Limb (tissue), 2 donors: ENCODE data around the gene PITHD1.
"Not testable (repeated sequence)": the region's sequence is repeated elsewhere in the genome, so short reads cannot be mapped to it uniquely, and the experiment has no call there.

ENCODE experiments used
- DNase-seq, 2 donors: peaks; one replicate each; pipeline ENCODE4 v3.0.0-alpha.2; 2016; ENCODE audit errors: extremely low spot score in 2 of 2

The PITHD1 gene

DNA sequence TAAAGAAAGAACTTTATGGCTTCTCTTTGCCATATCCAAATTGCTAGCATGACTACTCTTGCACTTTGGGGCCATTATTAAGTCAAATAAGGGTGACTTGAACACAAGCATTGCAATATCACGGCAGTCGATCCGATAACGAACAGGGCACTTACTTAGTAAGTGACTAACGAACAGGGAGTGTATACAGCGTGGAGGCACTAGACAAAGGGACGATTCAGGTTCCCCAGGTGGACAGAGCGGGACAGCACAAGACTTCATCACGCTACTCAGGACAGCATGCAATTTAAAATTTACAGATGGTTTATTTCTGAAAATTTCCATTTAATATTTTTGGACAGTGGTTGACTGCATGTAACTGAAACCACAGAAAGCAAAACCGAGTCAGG, 5.4 kb upstream of the PITHD1 start:
- no peak for DNase-seq

DNA sequence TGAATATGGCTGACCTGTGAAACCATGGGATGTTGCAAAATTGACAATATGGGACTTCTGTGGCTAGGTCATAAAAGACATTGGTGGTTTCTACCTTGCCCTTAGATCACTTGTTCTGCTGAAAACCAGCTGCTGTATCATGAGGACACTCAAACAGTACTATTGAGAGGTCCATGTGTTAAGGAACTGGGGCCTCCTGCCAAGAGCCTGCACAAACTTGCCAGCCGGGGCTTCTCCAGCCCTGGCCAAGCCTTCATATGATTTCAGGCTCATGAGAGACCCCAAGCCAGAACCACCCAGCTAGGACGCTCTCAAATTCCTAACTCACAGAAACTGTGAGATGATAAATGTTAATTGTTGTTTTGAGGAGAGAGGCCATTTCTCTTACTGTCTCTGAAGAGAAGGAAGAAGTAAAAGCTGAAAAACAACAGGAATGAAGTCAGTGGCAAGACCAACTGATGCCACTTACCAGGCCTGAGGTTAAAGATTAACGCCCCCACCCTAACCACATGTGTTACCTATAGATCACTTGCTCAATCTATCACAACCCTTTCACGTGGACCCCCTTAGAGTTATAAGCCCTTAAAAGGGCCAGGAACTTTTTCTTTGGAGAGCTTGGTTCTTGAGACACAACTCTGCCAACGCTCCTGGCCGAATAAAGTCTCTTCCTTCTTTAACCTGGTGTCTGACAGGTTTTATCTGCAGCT, 3.9 kb upstream of the PITHD1 start:
- DNase-seq, result no peak

DNA sequence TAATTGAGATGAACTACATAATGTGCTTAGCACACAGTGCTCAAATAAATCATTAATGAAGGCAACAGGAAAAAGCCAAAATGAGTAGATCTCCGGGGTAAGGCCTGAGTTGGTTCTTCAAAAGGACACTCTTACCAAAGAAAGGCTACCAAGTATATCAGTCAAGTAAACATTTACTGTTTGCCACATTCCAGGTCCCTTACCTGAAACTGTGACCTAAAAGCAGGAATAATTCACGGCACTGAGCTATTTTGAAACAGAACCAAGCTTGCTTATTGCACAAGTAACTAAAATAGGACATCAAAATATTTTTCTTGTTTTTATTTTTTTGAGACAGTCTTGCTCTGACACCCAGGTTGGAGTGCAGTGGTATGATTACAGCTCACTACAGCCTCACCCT, 2.0 kb upstream of the PITHD1 start:
- DNase-seq, result no peak

DNA sequence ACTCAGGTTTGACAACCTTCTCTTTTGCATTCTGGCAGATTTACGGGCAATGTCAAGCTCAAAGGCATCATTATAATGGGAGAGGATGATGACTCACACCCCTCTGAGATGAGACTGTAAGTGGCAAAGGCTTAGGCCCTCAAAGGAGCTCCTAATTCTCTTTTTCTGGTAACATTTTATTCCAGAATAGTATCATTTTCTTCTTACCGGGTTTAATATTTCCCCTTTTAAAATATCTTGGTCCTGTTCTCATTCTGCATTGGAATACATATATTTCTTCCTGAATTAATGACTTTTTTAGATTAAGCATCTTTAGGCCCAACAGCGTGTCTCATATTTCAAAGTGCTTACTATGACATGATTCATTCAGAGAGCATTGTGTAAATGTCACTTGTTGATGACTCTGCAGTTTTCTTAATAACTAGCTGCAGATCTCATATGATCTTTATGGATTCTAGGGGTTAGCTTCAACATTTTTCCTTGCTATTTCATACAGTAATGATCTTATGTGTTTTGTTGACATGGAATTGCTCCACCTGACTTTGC, 1.7 kb downstream of the PITHD1 start:
- DNase-seq, result no peak

DNA sequence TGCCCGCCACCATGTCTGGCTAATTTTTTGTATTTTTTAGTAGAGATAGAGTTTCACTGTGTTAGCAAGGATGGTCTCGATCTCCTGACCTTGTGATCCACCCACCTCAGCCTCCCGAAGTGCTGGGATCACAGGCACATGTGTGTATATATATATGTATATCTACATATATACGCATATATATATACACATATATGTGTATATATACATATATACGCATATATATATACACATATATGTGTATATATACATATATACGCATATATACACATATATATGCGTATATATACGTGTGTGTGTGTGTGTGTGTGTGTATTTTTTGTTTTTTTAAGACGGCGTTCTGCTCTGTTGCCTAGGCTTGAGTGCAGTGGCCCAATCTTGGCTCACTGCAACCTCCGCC, 4.9 kb downstream of the PITHD1 start:
- DNase-seq, result not testable (repeated sequence)

DNA sequence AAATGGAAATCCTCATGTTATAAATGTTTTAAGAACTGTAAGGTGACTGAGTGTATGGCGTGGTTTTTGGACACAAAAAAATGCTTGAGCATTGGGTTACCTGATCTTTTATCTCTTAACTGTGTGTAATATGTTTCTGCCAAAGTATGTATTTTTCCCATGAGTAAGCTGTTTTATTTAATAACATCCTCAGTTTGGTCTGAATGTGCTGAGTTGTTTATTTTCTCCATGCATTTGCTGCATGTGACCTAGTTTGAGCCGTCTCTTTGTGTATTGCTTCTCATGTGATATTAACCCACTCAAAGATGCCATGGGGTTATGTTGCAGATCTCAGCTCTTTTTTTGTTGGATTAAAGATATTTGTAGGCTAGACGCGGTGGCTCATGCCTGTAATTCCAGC, 6.6 kb downstream of the PITHD1 start:
- no peak for DNase-seq

DNA sequence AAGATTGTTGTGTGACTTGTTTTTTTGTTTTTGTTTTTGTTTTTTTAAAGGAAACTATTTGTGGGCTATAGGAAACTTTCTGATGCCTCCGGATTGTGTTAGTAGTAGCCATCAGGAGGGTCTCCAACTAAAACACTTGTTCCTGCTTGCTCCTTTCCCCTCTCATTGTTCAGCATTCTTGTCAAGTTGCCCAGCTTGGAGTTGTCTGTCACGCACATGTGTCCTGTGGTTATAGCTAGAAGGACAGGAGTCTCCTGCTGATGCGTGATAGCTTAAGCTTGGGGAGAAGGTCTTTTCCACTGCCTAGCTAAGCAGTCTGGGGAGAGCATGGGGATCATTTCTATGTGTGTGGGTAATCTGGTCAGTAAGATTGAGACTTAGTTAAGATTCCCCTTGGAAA, 9.5 kb downstream of the PITHD1 start:
- DNase-seq, result no peak

DNA sequence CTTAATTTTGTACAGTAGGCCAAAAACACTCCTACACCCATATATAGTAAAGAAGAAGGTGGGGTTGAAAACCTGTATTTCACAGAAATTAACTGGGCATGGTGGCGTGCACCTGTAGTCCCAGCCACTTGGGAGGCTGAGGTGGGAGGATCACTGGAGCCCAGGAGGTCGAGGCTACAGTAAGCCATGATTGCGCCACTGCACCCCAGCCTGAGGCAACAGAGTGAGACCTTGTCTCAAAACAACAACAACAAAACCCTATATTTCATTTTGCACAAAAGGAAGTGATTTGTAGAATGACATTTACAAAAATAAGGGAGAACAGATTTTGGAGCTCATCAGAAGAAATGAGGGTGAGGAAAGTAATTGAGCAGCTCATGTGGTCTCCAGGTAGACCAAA, 10.5 kb downstream of the PITHD1 start:
- DNase-seq, result no peak

DNA sequence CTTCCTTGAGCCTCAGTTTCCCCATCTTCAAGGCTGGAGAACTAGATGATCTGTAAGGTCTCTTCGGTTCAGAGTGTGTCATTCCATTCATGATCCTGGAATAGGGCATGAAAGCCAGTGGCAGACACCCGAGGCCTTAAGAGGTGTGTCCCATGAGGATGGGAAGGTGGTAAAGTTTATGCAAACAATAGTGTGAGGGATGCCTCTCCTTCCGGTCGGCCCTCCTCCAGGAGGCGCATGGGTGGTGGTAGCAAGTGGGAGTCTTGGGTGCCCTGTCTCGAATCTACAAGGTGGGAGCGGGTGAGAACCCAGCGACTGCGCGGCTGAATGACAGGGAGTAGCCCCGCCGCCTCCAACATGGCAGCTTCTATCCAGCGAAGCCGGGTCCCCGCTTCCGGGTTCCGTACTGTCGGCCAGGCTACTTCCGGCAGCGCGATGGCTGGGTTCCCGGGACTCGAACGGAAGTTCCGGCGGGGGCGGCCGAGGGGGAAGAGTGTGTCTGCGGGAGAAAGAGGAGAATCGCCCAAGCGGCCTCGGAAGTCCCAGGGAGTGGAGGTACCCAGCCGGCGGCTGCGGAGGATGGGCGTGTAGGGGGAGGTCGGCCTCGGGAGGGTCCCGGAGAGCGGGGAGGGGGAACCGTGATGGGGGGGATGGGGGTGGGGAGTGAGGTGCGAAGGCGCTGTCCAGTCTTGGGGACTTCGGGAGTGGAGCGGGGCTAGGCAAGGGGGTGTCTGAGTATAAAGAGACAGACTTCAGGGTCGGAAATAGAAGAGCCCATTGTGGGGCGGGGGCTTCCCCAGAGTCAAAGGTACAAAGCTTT, 12.7 kb downstream of the PITHD1 start, which contains the start of gene LYPLA2:
Gene LYPLA2, plus strand, starts transcription at position 450 of the 820 bp plus-strand sequence. CDS start 1,538 bp downstream, outside the sequence.
- peak; percentile 94 for DNase-seq

DNA sequence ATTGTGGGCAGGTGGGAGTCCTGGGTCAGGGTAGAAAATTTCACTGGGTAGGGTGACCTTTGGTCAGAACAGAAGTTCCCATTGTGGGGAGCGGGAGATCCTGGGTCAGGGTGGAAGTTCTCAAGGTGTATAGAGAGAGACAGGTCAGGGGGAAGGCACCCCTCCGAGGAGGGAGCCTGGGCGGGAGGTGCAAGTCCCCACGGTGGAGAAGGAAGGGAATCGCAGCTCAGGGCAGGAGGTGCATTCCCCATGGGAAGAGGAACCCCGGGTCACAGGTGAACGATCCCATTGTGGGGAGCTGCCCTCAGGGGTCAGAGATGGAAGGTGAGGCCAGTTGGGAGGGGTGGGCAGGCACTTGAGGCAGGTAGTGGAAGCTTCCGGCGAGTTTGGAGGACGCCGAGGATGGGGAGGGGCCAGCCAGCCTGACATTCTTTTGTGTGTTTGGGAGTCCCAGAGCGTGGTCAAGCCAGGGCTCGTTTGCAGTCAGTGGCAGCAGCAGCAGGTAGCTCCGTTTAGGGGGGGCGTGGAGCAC, 13.4 kb downstream of the PITHD1 start:
- no peak for DNase-seq

DNA sequence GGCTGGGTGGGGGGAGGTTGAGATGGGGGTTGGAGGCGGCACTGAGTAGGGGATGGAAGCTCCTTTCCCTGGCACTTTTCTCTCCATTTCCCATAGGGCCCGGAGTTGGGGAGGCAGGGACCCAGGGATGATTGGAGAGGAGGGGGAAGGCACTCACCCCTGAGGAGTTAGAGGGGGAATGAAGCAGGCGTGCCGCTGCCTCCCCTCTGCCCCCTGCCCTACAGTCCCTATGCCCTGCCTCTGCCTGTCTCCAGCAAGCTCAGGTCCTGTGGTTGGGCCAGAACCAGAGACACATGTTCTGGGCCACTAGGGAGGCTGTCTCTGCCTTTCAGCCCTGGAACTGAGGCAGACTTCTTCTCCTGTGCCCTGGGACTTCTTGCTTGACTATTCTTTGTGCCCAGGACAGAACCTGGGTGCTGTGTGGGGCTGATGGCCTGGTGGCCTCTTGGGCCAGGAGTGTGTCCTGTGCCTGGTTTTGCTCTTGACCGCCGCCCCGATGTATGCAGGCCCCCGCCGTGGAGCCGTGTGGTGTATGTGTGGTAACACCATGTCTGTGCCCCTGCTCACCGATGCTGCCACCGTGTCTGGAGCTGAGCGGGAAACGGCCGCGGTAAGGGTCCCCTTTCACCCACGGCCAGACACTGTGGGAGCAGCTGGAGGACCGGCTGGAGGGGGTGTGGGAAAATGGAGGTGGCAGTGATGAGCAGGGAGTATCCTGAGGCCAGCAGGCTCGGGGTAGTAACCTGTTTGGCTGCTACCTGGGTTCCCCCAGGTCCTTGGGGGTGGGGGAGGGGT, 14.1 kb downstream of the PITHD1 start:
- DNase-seq, result no peak

DNA sequence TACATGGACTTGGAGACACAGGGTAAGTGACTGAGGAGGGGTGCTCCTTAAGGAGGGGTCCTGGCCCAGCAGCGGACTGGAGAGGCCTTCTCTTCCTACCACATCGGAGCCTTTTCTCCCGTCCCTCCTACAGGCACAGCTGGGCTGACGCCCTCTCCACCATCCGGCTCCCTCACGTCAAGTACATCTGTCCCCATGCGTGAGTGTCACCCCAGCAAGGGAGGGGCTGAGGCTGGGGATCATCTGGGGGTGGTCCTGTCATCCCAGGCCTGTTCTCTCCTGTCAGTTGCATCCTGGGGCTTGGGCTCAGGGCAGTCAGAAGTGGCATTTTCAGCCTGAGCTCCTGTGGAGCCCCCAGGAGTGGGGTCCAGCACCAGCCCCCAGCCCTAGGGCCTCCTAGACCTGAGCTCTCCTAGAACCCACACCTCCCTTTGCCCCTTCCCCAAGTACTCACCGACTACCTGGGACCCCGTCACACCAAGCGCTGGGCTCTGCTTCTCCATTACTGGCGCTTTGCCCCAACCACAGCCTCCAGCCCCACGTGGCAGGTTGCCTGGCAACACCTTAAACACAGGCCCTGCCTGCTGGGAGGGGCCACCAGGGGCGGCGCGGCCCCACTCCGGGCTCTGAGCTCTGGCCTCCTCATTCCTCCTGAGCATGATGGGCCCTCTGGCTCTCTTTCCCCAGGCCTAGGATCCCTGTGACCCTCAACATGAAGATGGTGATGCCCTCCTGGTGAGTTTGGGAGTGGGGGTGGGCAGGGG, 15.0 kb downstream of the PITHD1 start:
- DNase-seq, result no peak

DNA sequence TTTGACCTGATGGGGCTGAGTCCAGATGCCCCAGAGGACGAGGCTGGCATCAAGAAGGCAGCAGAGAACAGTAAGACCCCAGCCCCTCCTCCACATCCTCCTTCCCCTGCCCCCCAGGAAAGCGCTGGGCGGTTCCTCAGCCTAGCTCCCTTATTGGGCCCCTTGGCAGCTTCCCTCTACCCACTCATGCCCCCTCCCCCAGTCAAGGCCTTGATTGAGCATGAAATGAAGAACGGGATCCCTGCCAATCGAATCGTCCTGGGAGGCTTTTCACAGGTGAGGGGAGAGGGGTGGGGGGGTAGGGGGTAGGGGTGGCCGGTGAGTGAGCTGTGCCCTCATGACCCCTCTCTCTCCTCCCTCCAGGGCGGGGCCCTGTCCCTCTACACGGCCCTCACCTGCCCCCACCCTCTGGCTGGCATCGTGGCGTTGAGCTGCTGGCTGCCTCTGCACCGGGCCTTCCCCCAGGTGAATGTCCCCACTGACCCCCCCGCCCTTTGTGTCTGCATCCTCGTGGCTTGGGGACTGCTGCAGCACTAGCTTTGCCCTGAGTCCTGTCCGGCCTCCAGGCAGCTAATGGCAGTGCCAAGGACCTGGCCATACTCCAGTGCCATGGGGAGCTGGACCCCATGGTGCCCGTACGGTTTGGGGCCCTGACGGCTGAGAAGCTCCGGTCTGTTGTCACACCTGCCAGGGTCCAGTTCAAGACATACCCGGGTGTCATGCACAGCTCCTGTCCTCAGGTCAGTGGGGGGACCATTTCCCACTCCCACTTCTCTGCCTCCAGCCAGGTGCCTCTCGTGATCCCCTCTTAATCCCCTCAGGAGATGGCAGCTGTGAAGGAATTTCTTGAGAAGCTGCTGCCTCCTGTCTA, 15.9 kb downstream of the PITHD1 start:
- no peak for DNase-seq

DNA sequence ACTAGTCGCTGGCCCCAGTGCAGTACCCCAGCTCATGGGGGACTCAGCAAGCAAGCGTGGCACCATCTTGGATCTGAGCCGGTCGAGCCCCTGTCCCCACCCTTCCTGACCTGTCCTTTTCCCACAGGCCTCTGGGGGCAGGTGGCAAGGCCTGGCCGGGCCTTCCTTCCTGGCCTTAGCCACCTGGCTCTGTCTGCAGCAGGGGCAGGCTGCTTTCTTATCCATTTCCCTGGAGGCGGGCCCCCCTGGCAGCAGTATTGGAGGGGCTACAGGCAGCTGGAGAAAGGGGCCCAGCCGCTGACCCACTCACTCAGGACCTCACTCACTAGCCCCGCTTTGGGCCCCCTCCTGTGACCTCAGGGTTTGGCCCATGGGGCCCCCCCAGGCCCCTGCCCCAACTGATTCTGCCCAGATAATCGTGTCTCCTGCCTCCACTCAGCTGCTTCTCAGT, 16.5 kb downstream of the PITHD1 start:
- not testable (repeated sequence) for DNase-seq

DNA sequence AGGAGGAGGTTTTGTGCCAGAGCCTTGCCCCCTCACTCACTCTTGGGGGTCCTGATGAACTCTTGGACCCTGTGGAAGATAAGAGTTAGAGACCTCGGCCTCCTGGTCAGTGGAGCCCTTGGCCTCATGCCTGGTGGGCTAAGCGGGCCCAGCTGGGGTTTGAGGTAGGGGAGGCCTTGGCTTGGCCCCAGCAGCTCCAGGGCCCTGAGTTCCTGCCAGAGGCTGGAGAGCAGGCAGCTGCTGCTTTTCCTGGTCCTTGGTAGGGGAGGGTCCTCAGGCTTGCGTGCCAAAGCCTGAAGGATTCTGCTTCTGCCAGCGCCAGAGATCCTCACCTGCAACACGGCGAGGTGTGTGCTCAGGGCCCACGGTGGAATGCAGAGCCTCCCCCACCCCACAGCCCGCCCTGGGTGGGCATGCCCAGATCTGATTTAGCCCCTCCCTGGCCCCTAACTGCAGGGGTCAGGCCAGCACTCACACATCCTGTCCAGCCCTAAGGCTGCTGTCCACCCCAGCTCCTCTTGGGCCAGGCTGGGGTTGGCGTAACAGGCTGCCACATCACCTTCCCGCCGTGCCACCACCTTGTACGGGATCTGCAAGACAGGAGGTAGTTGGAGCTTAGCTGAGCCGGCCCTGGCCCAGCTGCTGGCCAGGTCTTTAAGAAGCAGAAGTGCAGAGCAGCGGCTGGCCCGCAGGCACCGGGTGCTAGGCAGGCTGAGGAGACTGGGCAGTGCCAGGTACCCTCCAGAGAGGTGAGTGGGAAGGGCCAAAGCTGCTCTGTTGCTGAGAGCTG, 17.7 kb downstream of the PITHD1 start:
- DNase-seq, result no peak

DNA sequence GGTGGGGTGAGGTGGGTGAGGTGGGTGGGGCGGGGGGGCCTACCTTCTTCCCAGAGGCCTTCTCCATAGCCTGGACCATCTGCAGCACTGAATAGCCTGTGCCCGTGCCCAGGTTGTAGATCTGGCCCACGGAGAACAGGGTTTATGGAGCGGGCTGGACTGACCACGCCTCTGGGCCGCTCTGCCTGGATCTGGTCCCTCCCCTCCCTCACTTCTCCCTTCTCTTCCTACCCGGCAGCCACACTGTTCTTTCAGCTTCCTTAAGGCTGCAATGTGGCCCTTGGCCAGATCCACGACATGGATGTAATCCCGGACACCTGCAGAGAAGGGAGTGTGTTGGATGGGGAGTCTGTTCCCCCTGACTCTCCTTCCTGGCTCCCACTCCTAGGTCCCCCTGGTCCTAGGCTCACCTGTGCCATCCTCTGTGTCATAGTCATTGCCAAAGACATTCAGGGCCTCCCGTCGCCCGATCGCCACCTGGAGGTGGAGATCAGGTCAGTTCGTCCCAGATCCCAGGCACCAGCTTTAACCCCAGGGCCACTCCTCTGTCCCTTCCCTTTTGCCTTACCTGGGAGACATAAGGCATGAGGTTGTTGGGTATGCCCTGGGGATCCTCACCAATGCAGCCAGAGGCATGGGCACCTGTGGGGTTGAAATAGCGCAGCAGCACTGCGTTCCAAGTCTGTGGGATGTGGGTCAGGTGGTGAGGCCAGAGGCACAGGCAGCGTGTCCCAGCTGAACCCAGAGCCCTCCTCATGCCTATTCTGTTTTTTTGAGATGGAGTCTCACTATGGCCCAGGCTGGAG, 18.5 kb downstream of the PITHD1 start:
- no peak for DNase-seq

DNA sequence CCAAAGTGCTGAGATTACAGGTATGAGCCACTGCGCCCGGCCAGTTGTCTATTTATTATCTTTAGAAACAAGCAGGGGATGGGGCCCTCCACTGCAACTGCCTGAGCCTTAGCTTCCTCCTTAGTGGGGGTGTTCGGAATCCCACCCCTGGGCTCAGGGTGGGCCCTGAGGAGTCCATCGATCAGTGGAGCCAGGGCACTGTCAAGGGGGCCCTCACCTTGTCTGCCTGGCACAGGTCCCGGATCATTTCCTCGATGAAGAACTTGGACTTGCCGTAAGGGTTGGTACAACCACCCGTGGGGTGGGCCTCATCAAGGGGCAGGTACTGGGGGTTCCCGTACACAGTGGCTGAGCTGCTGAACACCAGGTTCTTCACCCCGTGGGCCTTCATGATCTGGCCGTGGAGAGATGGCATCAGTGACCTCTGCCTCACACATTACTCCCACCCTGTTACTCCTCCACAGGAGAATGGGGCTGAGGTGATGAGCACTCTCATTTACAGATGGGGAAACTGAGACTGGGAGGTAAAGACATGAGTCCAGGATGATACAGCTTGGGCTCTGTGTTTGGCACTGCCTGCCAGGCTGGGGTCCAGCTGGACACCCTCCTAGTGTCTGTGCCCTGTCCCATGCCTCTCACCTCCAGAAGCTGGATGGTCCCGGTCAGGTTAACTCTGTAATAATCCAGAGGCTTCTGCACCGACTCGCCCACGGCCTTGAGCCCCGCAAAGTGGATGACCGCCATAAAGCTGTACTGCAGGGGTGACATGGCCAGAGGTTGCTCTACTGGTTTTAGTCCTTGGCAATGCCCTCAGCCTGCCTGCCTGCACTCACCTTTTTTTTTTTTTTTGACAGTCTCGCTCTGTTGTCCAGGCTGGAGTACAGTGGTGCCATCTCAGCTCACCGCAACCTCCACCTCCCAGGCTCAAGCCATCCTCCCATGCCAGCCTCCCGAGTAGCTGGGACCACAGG, 19.5 kb downstream of the PITHD1 start:
- no peak for DNase-seq
